HEK293 (cell line): Measurements from ENCODE around the gene TMEM236.

Experiments
- CTCF ChIA-PET: fragments of 350-600 bp; formaldehyde crosslinking; extraction: SDS; loops from one replicate; lab custom pipeline; 2021; ENCODE audit warnings: antibody characterized with exemption; lab: Yijun Ruan, JAX
- POLR2A ChIA-PET: fragments of 300-600 bp; formaldehyde crosslinking; extraction: SDS; loops from one replicate; lab custom pipeline; 2020; ENCODE audit warnings: antibody characterized with exemption, inconsistent platforms; lab: Yijun Ruan, JAX
- H3K27ac ChIP-seq: fragments of 200-500 bp; sonication (Bioruptor generic); 2 replicates; pipeline ENCODE4 v1.5.1; 2014; ENCODE audit warnings: low read depth, low read length, control low read depth, inconsistent platforms; ENCODE audit errors: extremely low read depth
- H3K36me3 ChIP-seq, 2 experiments: fragments of 200-500 bp in 1 of 2; sonication (Bioruptor generic) in 1 of 2; 1 replicate in 1 of 2; 2 replicates in 1 of 2; pipeline ENCODE4 v1.5.1; 2014 to 2017; ENCODE audit warnings: inconsistent platforms in 2 of 2, low read length in 2 of 2; ENCODE audit not compliant: control insufficient read depth in 2 of 2, insufficient read depth in 1 of 2
- H3K4me1 ChIP-seq: fragments of 200-500 bp; sonication (Bioruptor generic); 2 replicates; pipeline ENCODE4 v1.5.1; 2014; ENCODE audit warnings: mild to moderate bottlenecking, low read length, inconsistent platforms; ENCODE audit not compliant: control insufficient read depth, insufficient read depth
- H3K4me3 ChIP-seq: 2 replicates; pipeline ENCODE4 v1.5.1; 2011; ENCODE audit warnings: low read depth, mild to moderate bottlenecking, control low read depth, low read length, moderate library complexity
- H3K9me3 ChIP-seq: fragments of 200-500 bp; sonication (Bioruptor generic); 2 replicates; pipeline ENCODE4 v1.5.1; 2014; ENCODE audit warnings: low read depth, low read length, inconsistent platforms; ENCODE audit not compliant: control insufficient read depth, insufficient read depth
- MZF1 ChIP-seq: fragments of 450-650 bp; formaldehyde crosslinking; IDR thresholded peaks from 2 replicates; pipeline ENCODE4 v1.5.1; 2017; ENCODE audit warnings: missing biosample characterization, missing genetic modification characterization, borderline replicate concordance
- PRDM1 ChIP-seq: fragments of 450-650 bp; formaldehyde crosslinking; IDR thresholded peaks from 2 replicates; pipeline ENCODE4; 2016; ENCODE audit warnings: missing biosample characterization, missing genetic modification characterization
- SP7 ChIP-seq: fragments of 450-650 bp; formaldehyde crosslinking; IDR thresholded peaks from 2 replicates; pipeline ENCODE4 v1.5.1; 2016; ENCODE audit warnings: missing biosample characterization, missing genetic modification characterization
- ZBTB17 ChIP-seq: fragments of 450-650 bp; formaldehyde crosslinking; IDR thresholded peaks from 2 replicates; pipeline ENCODE4 v1.5.1; 2016; ENCODE audit warnings: missing biosample characterization, missing genetic modification characterization
- ZBTB44 ChIP-seq: fragments of 450-650 bp; IDR thresholded peaks from 2 replicates; pipeline ENCODE4 v1.5.1; 2018; ENCODE audit warnings: missing biosample characterization, mild to moderate bottlenecking, missing genetic modification characterization
- ZFHX2 ChIP-seq: fragments of 450-650 bp; formaldehyde crosslinking; conservative IDR thresholded peaks from 2 replicates; pipeline ENCODE4 v1.5.1; 2016; ENCODE audit warnings: missing biosample characterization, missing genetic modification characterization
- ZNF112 ChIP-seq: fragments of 450-650 bp; formaldehyde crosslinking; IDR thresholded peaks from 2 replicates; pipeline ENCODE4 v1.5.0; 2017; ENCODE audit warnings: missing biosample characterization, missing genetic modification characterization
- ZNF146 ChIP-seq: fragments of 450-650 bp; formaldehyde crosslinking; IDR thresholded peaks from 2 replicates; pipeline ENCODE4 v1.5.1; 2016; ENCODE audit warnings: missing biosample characterization, missing genetic modification characterization
- ZNF155 ChIP-seq: fragments of 450-650 bp; formaldehyde crosslinking; IDR thresholded peaks from 2 replicates; pipeline ENCODE4 v1.5.1; 2016; ENCODE audit warnings: missing biosample characterization, missing genetic modification characterization
- ZNF239 ChIP-seq: fragments of 450-650 bp; formaldehyde crosslinking; IDR thresholded peaks from 2 replicates; pipeline ENCODE4 v1.5.1; 2016; ENCODE audit warnings: missing biosample characterization, missing genetic modification characterization
- ZNF354C ChIP-seq: fragments of 450-650 bp; formaldehyde crosslinking; IDR thresholded peaks from 2 replicates; pipeline ENCODE4 v1.5.1; 2016; ENCODE audit warnings: missing biosample characterization, missing genetic modification characterization, low read depth, borderline replicate concordance
- ZNF394 ChIP-seq: fragments of 450-650 bp; formaldehyde crosslinking; IDR thresholded peaks from 2 replicates; pipeline ENCODE4 v1.5.1; 2016; ENCODE audit warnings: missing biosample characterization, missing genetic modification characterization, mild to moderate bottlenecking, moderate library complexity, borderline replicate concordance
- ZNF423 ChIP-seq: fragments of 450-650 bp; formaldehyde crosslinking; IDR thresholded peaks from 2 replicates; pipeline ENCODE4 v1.5.1; 2016; ENCODE audit warnings: missing biosample characterization, missing genetic modification characterization
- ZNF426 ChIP-seq: fragments of 450-650 bp; formaldehyde crosslinking; IDR thresholded peaks from 2 replicates; pipeline ENCODE4 v1.5.1; 2017; ENCODE audit warnings: missing biosample characterization, missing genetic modification characterization, mild to moderate bottlenecking, inconsistent platforms, moderate library complexity
- ZNF529 ChIP-seq: fragments of 450-650 bp; formaldehyde crosslinking; IDR thresholded peaks from 2 replicates; pipeline ENCODE4 v1.5.1; 2017; ENCODE audit warnings: missing genetic modification characterization, missing biosample characterization; ENCODE audit not compliant: insufficient replicate concordance
- ZNF558 ChIP-seq: fragments of 450-650 bp; formaldehyde crosslinking; IDR thresholded peaks from 2 replicates; pipeline ENCODE4 v1.5.1; 2016; ENCODE audit warnings: missing biosample characterization, missing genetic modification characterization
- ZNF677 ChIP-seq: fragments of 450-650 bp; IDR thresholded peaks from 2 replicates; pipeline ENCODE4 v1.5.0; 2018; ENCODE audit warnings: missing biosample characterization, mild to moderate bottlenecking, missing genetic modification characterization, moderate library complexity
- ZNF791 ChIP-seq: fragments of 450-650 bp; formaldehyde crosslinking; IDR thresholded peaks from 2 replicates; pipeline ENCODE4 v1.5.1; 2016; ENCODE audit warnings: missing biosample characterization, missing genetic modification characterization
- ZNF843 ChIP-seq: fragments of 450-650 bp; formaldehyde crosslinking; IDR thresholded peaks from 2 replicates; pipeline ENCODE4 v1.5.1; 2016; ENCODE audit warnings: missing biosample characterization, missing genetic modification characterization
- TF ChIP-seq, protein P1 (sequence below): fragments of 450-650 bp; formaldehyde crosslinking; IDR thresholded peaks from 2 replicates; pipeline ENCODE4 v1.5.1; 2016; ENCODE audit warnings: missing biosample characterization, missing genetic modification characterization
- TF ChIP-seq, protein P2 (sequence below): fragments of 450-650 bp; formaldehyde crosslinking; IDR thresholded peaks from 2 replicates; pipeline ENCODE4 v1.5.1; 2016; ENCODE audit warnings: missing biosample characterization, missing genetic modification characterization

The TMEM236 gene

GRCh38 chr10:17708821-17709220 lies 43.2 kb upstream of the TMEM236 start (continued):
- TF ChIP-seq, protein P1, sequence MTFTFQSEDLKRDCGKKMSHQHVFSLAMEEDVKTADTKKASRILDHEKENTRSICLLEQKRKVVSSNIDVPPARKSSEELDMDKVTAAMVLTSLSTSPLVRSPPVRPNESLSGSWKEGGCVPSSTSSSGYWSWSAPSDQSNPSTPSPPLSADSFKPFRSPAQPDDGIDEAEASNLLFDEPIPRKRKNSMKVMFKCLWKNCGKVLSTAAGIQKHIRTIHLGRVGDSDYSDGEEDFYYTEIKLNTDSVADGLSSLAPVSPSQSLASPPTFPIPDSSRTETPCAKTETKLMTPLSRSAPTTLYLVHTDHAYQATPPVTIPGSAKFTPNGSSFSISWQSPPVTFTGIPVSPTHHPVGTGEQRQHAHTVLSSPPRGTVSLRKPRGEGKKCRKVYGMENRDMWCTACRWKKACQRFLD: no peak
- no peak for TF ChIP-seq PRDM1
- TF ChIP-seq, protein P2, sequence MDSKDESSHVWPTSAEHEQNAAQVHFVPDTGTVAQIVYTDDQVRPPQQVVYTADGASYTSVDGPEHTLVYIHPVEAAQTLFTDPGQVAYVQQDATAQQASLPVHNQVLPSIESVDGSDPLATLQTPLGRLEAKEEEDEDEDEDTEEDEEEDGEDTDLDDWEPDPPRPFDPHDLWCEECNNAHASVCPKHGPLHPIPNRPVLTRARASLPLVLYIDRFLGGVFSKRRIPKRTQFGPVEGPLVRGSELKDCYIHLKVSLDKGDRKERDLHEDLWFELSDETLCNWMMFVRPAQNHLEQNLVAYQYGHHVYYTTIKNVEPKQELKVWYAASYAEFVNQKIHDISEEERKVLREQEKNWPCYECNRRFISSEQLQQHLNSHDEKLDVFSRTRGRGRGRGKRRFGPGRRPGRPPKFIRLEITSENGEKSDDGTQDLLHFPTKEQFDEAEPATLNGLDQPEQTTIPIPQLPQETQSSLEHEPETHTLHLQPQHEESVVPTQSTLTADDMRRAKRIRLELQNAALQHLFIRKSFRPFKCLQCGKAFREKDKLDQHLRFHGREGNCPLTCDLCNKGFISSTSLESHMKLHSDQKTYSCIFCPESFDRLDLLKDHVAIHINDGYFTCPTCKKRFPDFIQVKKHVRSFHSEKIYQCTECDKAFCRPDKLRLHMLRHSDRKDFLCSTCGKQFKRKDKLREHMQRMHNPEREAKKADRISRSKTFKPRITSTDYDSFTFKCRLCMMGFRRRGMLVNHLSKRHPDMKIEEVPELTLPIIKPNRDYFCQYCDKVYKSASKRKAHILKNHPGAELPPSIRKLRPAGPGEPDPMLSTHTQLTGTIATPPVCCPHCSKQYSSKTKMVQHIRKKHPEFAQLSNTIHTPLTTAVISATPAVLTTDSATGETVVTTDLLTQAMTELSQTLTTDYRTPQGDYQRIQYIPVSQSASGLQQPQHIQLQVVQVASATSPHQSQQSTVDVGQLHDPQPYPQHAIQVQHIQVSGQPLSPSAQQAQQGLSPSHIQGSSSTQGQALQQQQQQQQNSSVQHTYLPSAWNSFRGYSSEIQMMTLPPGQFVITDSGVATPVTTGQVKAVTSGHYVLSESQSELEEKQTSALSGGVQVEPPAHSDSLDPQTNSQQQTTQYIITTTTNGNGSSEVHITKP (tag by site-specific recombination): no peak

GRCh38 chr10:17709492-17709891 lies 42.5 kb upstream of the TMEM236 start:
- H3K4me1 ChIP-seq: no peaks in the 10 kb centered on the region
- no peaks in the 10 kb centered on the region for H3K9me3 ChIP-seq
- H3K36me3 ChIP-seq: peaks cover 16 to 63% of the 10 kb centered on the region in 2 experiments
- H3K27ac ChIP-seq: no peak overlapping the region
- ChIA-PET CTCF (interaction anchor here (0.6 to 0.7 kb wide), 2 partner anchors 33 to 91 kb away, joined by 3 read pairs; no protein-coding TSS in a partner anchor), POLR2A (interaction anchor here (0.7 kb wide), 1 partner anchor 22 kb away, joined by 3 read pairs; no protein-coding TSS in a partner anchor)
- TF ChIP-seq ZNF426 (no peak), ZNF423 (tag by site-specific recombination) (no peak), ZNF558 (tag by site-specific recombination) (no peak), ZNF354C (no peak), MZF1 (tag by site-specific recombination) (no peak), ZFHX2 (tag by site-specific recombination) (no peak), ZNF155 (no peak), ZNF112 (tag by site-specific recombination) (no peak), ZNF791 (tag by site-specific recombination) (no peak), ZNF146 (tag by site-specific recombination) (no peak), ZNF239 (tag by site-specific recombination) (no peak), ZBTB17 (no peak), SP7 (tag by site-specific recombination) (no peak), ZNF529 (tag by site-specific recombination) (no peak), ZNF843 (tag by site-specific recombination) (no peak), ZNF677 (tag by site-specific recombination) (no peak), ZNF394 (tag by site-specific recombination) (no peak), ZBTB44 (tag by site-specific recombination) (no peak)
- H3K4me3 ChIP-seq: no peak overlapping the region
